SIG-M5 treated with dmso at 0.1 percent for 504 hours (cell line): Measurements from ENCODE around the gene SRRM2.

ENCODE experiments used
- DNase-seq: peaks from one replicate; lab custom pipeline; 2025; ENCODE audit not compliant: unreplicated experiment; lab: John Stamatoyannopoulos, UW

SRRM2 gene

DNA sequence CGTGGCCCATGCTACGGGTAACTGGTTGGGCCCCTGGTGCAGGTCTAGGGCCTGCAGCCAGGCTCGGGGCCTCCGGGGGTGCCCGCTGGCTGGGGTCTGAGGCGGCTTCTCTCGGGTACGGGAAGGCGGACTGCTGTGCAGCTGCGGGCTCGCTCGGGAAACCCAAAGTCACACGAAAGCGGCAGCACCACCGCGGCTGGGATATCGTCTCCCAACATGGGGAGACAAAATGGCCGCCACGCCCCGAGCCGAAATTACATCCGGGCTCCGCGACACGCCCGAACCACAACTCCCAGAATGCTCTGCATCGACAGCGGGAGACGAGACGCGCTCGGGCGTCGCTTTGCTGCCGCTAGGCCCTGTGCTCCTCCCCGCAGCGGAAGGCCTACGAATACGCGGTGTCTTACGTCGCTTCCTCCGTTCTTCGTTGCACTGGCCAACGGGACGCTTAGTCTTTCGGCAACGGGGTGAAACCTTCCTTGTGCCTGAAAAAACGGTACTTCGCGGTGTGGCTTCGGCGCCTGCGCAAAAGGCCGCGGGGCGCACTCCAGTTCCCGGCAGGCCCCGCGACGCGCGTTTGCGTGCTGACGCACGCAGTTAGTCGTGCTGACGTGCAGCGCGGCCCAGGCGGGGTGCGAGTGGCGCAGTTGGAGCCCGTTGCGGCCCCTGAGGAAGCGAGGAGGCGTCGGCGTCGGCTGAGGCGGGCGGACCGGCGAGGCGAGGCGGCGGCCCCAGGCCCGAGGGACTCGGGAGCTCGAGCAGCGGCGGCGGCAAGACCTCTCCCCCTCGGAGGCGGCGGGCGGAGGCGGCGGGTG, at the start of gene SRRM2:
Gene SRRM2 (plus strand): TSS at position 604 of the 815 bp plus-strand sequence. CDS start 3,727 bp downstream, outside the sequence.
- DNase-seq = peak; percentile 97

DNA sequence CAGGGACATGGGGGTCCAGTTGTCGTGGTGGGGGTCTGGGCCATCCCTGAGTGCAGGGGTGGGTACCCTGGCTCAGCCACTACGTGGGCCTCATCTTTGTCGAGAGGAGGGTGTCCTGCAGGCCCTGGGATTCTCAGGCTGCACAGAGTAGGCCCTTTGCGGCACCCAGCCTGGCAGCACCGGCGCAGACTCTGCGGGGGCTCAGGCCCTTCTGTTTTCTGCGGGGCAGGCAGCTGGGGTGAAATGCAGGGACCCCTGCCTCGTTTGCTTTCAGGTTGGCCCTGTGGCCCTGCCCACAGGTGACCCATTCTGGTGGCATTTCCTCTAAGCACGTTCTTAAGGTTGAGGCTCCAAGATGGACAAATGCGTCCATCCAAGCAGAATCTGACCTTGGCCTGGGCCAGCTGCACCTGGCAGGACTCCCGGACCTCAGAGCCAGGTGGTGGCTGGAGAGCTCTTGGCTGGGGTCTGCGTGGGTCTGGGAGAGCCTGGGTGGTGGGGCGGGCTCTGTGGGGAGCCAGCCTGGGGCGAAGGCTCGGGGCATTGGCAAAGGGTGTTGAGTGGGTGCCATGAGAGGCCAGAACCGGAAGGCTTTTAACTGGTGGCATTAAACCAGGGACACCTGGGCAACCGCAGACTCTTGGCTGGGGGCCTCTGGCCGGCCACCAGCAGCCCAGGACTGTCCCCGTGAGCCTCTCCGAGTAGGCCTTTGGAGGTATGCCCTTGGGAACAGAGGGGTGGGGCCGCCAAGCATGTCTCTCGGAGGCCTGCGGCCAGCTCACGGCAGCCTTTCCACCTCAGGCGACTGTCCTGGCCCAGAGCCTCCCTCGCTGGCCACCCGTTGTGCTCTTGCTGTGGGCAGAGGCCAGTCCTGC, 49.3 kb upstream of the SRRM2 start:
- DNase-seq = no peak

- no peak for DNase-seq
Measured at GRCh38 chr16:2704166-2704982, 48.1 kb upstream of the SRRM2 start.

GRCh38 chr16:2704983-2705275, 47.5 kb upstream of the SRRM2 start:
- no peak for DNase-seq

DNA sequence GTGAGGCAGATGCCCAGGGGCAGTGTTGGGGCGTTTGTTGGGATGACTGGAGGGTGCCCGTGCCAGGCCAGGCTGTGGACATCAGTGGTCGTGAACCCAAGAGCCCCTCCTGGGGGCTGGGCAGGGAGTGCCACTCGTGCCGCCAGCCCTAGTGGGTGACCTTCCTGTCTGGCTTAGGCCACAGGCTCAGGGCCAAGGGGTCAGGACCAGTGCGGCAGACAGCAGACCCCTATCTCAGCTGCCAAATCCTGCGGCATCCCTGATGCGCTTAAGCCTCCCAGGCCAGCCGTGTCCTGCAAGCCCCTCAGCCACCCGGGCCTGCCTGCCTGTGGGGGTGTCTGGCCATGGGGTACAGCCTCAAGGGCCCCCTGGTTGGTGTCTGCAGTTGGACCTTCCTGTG, 47.1 kb upstream of the SRRM2 start:
- no peak for DNase-seq

GRCh38 chr16:2706085-2706484, 46.4 kb upstream of the SRRM2 start:
- no peak for DNase-seq

- no peak for DNase-seq
Measured at GRCh38 chr16:2706611-2707311, 45.7 kb upstream of the SRRM2 start.

DNA sequence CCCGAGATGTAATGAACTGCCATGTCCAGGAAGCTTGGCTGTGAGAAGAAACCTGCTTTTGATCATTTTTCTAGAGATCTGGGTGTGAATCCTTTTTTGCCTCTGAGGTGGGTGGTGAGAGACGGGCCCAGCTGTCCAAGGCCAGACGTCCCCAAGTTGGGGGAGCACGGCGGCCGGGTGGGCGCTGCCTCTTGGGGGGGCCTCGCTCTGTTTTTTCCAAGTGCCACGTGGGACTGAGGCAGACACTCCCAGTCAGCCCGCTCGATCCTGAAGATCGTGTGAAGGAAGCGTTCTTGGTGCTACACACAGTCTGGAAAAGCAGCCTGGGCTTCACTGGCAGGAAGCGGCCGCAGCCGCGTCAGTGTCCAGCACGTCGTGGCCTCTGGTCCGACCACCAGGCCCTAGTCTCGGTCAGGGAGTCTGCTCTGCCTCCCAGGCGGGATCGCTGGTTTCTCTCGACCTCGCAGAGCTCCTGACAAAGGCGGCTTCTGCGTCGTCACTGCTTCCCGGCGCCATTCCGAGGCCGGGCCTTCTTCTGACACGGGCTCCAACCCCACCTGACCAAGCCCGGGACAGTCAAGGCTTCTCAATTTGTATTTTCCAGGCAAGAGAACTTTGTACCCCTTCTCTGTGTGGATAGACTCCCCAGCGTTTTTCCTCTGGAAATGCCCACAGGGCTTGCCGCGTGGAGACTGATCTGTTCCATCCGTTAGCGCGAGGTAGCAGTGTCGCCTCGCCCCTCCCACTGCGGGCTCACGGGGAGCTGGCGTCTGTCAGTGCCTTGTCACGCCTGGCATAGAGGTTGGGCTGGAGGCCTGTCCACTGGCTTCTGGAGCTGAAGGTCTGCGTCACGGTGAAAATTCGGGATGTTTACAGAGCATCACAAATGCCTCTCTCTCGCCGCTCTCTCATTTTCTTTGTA, 44.8 kb upstream of the SRRM2 start:
- no peak for DNase-seq

DNA sequence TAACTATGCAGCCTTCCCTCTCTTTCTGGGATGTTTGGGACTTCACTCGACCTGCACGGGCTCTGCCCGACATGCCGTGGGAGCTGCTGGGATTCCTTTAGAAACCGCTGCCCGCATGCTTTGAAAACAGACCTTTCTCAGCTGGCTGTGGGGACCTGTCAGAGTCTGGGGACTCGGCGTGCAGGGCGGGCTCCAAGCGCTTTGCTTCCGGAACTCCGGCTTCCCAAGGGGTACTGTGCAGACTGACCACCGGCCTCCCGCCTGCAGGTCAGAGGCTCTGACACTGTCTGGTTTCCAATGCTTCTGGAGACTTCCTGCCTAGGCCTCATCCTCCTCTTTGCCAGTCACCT, 44.2 kb upstream of the SRRM2 start:
- no peak for DNase-seq

- no peak for DNase-seq
Measured at GRCh38 chr16:2708955-2709587, 43.4 kb upstream of the SRRM2 start.

DNA sequence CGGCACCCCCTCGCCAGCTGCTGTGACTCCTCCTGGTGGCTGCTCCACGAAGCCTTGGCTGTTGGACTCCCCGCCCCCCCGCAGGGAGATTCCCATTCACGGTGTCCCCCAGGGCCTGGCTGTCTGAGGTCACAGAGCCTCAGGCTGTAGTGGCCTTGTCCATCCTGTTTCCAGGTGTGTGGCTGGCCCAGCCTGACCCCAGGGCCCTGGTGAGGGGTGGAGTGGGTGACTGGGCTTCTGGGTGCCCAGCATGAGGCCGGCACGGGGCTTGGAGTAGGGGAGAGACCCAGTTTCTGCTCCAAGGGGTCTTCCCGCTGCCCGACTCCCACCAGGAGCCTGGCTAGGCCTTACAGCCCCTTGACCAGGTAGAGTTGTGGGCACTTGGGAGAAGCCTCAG, 42.9 kb upstream of the SRRM2 start:
- no peak for DNase-seq

DNA sequence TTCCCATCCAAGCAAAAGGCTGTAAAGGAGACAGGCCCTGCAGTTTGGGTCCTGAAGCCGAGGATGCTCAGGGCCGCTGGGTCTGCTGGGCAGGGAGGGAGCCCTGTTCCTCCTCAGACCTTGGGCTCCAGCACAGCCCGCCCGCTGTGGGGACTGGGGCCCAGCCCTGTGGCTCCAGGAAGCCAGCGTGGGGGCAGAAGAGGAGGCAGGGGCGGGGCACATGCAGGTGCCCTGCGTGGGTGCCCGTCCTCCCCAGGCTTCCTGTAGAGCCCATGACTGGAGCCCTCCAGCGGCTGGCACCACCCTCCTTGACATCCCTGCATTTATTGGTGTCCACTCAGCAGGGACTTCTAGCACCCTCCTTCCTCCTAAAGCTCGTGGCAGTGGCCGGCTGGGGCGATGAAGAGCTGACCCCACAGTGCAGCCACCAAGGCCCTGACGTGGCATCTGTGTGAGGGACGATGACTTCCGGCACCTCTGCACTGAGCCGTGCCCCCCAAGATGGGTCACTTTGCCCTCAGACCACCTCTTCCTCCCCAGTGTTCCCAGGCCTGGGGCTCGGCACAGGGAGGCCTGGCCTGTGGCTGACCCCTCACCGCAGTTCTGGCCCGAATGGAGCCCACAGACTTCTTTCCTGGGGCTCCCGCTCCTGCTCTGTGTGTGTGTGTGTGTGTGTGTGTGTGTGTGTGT, 42.3 kb upstream of the SRRM2 start:
- no peak for DNase-seq

DNA sequence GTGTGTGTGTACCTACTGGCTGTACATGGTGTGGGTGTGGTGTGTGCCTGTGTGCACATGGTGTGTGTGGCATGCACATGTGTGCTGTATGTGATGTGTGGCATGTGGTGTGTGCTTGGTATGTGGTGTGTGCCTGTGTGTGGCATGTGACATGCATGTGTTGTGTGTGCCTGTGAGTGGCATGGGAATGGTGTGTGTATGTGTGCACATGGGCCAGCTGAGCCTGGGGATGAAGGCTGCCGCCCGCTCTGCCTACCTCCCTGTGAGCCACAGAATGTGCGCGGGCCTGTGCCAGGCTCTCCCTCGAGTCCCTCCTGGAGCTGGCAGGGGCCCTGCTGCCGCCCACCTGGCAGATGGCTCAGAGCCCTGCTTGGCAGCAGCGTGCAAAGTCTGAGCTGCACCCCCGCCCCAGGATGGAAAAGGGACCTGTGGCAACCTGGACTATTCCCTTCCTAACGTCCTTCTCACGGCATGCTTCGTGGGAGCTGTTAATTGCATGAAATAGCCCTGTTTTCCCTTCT, 41.7 kb upstream of the SRRM2 start:
- no peak for DNase-seq

- no peak for DNase-seq
Measured at GRCh38 chr16:2711370-2712062, 40.9 kb upstream of the SRRM2 start.

DNA sequence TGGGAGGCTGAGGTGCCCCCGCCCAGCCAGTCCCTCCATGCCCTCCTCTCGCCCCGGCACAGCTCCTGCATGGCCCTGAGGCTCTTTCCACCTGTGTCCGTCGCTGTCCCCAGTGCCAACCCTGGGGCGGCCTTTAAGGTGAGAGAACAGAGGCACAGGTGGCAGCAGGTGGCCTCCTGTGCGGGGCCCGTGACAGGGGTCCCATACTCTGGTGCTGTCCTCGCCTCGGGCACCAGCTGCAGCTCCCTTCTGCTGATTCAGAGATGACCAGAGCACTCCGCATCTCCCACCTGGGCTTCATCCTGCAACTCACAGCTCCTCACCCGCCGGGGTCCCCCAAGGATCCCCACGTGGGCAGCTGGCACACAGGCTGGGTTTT, 40.4 kb upstream of the SRRM2 start:
- DNase-seq = no peak

DNA sequence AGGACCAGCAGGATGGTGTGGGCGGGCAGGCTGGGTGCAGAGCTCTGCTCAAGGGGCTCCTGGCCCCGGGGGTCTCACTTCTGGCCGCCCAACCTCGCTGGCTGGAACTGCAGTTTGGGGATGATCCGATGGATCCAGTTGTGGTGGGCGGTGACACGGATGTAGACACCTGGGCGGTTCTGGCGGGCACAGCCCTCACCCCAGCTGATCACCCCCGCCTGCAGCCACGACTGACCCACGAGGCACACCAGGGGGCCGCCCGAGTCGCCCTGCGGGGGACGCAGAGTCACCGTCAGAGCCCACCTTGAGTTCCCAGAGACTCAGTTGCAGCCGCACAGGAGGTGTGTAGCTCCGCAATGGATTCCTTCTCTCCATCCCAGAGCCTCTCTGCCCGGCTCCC, 39.9 kb upstream of the SRRM2 start:
- no peak for DNase-seq

DNA sequence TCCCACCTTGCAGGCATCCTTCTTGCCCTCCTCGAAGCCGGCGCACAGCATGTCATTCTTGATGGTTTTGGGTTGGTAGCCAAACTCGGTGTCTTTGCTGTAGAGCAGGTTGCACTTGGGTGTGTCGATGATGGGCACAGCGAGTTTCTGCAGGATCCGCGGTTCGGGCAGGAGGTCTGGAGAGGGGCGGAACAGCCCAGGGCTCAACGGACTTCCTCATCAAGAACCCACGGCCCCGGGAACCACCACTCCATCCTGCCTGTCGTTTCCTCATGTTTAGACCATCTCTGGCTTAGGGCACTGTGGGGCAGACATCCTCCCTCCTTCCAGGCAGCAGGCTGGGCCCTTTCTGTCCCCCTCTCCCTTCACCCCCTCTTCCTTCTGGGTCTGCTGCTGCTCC, 38.9 kb upstream of the SRRM2 start:
- no peak for DNase-seq
